Endometrial microvascular endothelial cells (primary cell): ENCODE results near the gene EVX1. TPM values are rescaled to one million over a fixed set of nuclear protein-coding genes. Genes with fewer than 3 reads are reported as not detected.

Source experiments
- in situ Hi-C: cut with HindIII; loops from 2 replicates; pipeline ENCODE4 v1.10.0; 2017; ENCODE audit warnings: low sequenced_read_pairs, low pct_unique_long_range_greater_than_20kb; ENCODE audit errors: inconsistent ontology term
- total RNA-seq: library from RNA; depleted of rRNA; stranded (reverse); fragments of >200 nt; gene quantifications from one replicate; pipeline ENCODE4 v1.2.3, GENCODE V29; 2015; ENCODE audit errors: inconsistent ontology term

The EVX1 gene
- total RNA-seq, 1 donor from 2014 or later, result not detected

DNA sequence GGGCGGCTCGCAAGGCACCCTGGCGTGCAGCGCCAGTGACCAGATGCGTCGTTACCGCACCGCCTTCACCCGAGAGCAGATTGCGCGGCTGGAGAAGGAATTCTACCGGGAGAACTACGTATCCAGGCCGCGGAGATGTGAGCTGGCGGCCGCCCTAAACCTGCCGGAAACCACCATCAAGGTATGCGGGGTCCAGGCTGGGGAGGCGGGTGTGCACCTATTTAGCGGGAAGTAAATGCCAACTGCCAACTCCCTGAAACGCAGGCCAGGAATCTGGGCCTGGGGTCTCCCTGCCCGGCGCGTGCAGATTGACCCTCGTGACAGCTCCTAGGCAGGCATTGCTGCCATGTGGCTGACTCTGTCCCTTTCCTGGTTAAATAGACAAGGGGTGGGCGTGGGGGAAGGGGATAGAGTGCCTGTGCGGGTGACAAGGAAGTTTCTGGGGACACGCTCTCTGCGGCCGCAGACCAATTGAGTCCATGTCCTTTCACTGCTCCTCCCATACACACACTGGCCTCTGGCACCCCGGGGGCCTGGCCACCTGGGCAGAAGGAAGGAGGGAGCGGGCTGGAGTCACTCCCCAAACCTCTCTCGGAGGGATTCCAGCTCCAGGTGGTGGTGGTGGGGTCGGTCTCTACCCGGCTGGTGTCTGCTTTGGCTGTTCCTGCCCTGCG is 2.7 kb downstream of the EVX1 start:
- in situ Hi-C loops, result no loop called here

DNA sequence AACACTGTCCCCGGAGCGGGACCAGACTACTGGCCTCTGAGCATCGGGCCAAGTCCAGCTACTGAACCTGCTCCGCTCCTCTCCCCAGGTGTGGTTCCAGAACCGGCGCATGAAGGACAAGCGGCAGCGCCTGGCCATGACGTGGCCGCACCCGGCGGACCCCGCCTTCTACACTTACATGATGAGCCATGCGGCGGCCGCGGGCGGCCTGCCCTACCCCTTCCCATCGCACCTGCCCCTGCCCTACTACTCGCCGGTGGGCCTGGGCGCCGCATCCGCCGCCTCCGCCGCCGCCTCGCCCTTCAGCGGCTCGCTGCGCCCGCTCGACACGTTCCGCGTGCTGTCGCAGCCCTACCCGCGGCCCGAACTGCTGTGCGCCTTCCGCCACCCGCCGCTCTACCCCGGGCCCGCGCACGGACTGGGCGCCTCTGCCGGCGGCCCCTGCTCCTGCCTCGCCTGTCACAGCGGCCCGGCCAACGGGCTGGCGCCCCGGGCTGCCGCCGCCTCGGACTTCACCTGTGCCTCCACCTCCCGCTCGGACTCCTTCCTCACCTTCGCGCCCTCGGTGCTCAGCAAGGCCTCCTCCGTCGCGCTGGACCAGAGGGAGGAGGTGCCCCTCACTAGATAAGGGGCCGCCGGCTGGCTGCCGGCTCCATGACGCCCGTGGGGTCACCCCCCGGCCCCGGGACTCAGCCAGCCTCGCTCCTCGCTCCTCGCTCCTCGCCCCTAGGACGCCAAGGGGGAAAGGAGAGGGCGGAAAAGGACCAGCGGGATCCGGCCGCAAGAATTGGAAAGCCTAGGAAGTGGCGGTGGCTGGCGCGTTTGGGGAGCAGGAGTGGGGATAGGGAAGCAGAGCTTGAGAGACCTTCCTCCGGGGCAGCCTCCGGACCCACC is 3.4 kb downstream of the EVX1 start:
- in situ Hi-C loops, result no loop called here

DNA sequence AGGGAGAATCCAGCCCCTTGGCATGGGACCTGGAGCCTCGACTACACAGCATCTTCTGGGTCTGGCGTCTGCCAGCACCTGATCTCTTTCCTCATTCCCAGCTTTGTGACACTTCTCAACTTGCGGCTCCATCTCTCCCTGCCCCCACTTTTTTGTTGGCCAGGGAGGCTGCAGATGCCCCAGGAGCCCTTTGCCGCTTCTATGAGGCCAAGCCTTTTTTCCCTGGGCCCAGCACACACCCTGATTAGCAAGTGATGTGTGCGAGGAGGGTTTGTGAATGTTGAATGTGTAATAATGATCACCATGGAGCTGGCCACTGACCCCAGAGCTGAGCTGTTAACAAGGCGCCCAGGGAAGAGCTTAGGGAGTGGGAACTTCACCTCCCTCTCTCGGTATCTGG is 4.4 kb downstream of the EVX1 start:
- in situ Hi-C loops, result no loop called here

DNA sequence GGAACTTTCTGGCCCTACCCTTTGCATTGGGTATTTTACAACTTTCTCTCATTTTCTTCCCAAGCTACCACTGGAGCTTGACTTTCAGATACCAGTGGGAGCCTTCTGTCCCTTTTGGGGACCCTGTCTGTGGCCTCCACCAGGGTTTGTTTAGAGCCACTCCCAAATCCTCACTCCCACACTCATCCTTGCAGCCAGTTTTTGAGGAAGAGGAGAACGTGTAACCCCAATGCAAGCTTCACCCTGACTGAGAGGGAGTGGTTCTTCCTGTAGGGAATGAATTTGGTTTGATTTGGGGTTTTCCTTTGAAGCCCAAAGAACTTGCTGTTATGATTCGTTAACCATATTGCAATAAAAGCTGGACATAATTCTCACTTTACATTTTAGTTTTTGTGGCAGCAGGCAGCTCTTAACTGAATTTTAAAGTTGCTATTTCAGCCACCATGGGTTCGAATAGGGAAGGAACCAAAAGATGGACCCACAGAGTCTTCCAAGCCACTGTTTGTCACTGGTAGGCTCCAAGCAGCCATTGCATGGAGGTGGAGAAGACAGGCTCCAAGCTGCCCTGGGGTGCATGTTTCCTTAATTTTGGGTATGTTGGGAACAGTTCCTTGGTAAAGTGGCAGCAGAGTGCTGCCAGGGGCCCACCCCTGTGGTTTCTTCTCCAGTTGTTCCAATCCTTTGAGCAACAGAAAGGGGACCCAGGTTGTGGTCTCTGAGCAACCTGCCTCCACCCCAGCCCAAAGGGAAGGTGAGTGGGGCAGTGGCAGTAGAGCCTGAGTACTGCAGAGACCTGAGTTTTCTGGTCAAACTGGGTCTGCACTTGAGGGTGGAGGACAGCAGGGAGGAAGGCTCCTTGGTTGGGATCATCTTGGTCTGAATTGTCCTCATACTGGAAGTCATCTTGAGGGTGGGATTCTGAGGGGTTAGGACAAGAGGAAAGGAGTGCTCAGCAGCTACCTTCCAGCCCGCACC is 5.1 kb downstream of the EVX1 start:
- in situ Hi-C loops, result no loop called here

GRCh38 chr7:27248427-27248806 is 5.8 kb downstream of the EVX1 start:
- in situ Hi-C loops, result no loop called here

DNA sequence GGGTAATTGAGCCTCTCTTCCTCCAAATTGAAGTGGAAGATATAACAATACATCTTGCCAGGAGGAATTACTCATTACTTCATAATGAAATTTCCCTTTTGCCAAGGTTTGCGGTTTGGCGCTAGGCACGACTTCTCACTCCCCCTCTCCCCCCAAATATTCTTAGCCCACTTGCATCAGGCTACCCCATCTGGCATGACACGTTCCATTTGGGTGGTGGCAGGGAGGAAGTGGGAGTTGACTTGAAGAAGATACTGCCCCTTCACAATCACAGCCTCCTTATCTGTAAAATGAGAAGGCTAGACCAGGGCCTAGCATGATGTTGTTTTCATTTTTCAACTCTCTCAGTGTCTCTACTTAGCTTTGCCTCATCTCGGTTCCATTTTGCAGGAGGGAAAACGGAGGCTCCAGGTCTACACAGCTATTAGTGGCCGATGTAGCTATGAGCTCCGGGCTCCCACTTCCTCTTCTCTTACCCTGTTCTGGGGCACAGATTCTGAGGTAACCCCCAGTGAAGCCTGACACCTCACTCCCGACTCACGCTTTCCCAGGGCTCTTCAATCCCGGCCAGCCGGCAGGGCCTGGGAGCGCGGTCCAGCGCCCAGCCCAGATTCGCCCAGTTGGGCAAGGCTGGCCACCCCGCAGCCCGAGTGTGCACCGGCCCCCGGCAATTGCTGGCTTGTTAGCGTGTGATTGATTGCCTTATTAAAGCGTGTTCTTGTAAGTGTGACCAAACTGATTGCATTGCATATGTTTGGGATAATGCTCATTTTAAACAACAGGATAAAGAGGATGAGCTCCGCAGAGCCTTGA is 6.5 kb downstream of the EVX1 start:
- in situ Hi-C loops, result no loop called here

- in situ Hi-C loops, result no loop called here
These were observed 7.3 kb downstream of the EVX1 start for GRCh38 chr7:27249724-27250556.

- in situ Hi-C loops, result no loop called here
These were observed 8.0 kb downstream of the EVX1 start for GRCh38 chr7:27250557-27251070.

DNA sequence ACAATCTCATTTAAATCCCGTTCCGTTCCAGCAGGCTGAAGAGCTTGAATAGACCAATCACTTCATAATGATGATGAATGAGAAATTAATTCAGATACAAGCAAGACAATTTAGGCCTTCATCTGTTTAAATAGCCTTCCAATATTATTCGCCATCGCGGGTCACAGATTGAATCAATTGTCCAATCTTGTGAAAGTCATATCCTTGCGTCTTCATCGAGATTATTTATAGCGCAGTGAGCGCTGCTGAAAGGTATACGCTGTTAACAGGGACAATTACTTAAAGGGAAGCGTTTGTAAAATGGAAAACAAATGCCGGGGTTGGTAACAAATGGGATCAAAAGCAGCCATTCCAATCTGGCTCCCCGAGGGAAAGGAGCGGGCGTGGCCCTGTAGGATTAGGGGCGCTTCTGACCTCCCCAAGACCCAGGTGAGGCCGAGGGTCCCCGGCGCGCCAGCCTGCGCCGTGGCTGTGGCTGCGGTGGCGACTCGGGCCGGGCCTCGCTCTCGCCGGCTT is 8.6 kb downstream of the EVX1 start:
- in situ Hi-C loops, result no loop called here

GRCh38 chr7:27251652-27252590 is 9.3 kb downstream of the EVX1 start:
- in situ Hi-C loops, result no loop called here

GRCh38 chr7:27254625-27255024 is 12.0 kb downstream of the EVX1 start:
- in situ Hi-C loops, result no loop called here

GRCh38 chr7:27260211-27260610 is 17.6 kb downstream of the EVX1 start:
- in situ Hi-C loops, result no loop called here

- in situ Hi-C loops, result no loop called here
These were observed 19.5 kb downstream of the EVX1 start for GRCh38 chr7:27262121-27262520.

- in situ Hi-C loops, result no loop called here
These were observed 21.2 kb downstream of the EVX1 start for GRCh38 chr7:27263781-27264180.

DNA sequence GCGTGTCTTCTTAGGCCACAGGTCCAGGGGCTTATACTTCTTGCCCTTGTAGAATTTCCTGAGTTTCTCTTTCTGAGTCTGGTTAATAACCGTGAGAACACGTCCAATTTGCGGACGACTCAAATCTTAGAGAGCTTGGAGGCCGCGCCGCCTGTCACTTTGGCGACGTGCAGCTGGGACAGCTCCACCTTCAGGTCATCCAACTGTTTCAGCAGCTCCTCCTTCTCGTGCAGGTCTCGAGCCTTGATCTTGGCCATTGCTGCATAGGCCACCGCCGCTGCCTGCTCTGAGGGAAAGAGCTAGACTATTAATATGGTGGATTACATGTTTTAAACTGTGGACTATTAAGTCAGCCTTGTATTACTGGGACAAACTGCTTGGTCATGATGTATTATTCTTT is 26.9 kb downstream of the EVX1 start:
- in situ Hi-C loops, result no loop called here

- in situ Hi-C loops, result no loop called here
These were observed 28.8 kb downstream of the EVX1 start for GRCh38 chr7:27271384-27271783.
